SK-N-SH (cell line): ENCODE measurements around the gene ZNF655.

Experiments
- GABPA ChIP-seq: IDR thresholded peaks from 2 replicates; pipeline ENCODE4 v1.4.0; 2012; ENCODE audit warnings: low read depth, mild to moderate bottlenecking
- POLR2AphosphoS5 ChIP-seq: IDR thresholded peaks from 2 replicates; pipeline ENCODE4 v1.6.1; 2012; ENCODE audit warnings: low read depth, low read length
- RAD21 ChIP-seq: IDR thresholded peaks from 2 replicates; pipeline ENCODE4 v1.6.1; 2012; ENCODE audit warnings: mild to moderate bottlenecking, low read length
- RFX5 ChIP-seq: IDR thresholded peaks from 2 replicates; pipeline ENCODE4 v1.6.1; 2012; ENCODE audit warnings: mild to moderate bottlenecking, improper control_type of control experiment, low read length
- SIN3A ChIP-seq: IDR thresholded peaks from 2 replicates; pipeline ENCODE4 v1.6.1; 2012; ENCODE audit warnings: low read depth, mild to moderate bottlenecking, low read length, moderate library complexity, borderline replicate concordance
- TEAD4 ChIP-seq: IDR thresholded peaks from 2 replicates; pipeline ENCODE4 v1.4.0; 2012; ENCODE audit warnings: mild to moderate bottlenecking, borderline replicate concordance; ENCODE audit not compliant: insufficient read depth
- USF1 ChIP-seq: IDR thresholded peaks from 2 replicates; pipeline ENCODE4 v1.4.0; 2012; ENCODE audit warnings: low read depth, borderline replicate concordance
- ZBTB33 ChIP-seq: IDR thresholded peaks from 2 replicates; pipeline ENCODE4 v1.4.0; 2012; ENCODE audit warnings: low read depth, borderline replicate concordance
- TF ChIP-seq, protein P1 (sequence below): fragments of 200-600 bp; sonication (generic); IDR thresholded peaks from 2 replicates; pipeline ENCODE4 v1.6.1; 2017; ENCODE audit warnings: antibody characterized with exemption, mild to moderate bottlenecking, moderate library complexity
- TF ChIP-seq, protein P2 (sequence below): IDR thresholded peaks from 2 replicates; pipeline ENCODE4 v1.4.0; 2012; ENCODE audit warnings: low read depth

- TF ChIP-seq POLR2AphosphoS5 (no peak), RFX5 (no peak), USF1 (no peak), TEAD4 (no peak), ZBTB33 (no peak), GABPA (no peak), SIN3A (no peak), RAD21 (no peak)
- TF ChIP-seq, protein P1, sequence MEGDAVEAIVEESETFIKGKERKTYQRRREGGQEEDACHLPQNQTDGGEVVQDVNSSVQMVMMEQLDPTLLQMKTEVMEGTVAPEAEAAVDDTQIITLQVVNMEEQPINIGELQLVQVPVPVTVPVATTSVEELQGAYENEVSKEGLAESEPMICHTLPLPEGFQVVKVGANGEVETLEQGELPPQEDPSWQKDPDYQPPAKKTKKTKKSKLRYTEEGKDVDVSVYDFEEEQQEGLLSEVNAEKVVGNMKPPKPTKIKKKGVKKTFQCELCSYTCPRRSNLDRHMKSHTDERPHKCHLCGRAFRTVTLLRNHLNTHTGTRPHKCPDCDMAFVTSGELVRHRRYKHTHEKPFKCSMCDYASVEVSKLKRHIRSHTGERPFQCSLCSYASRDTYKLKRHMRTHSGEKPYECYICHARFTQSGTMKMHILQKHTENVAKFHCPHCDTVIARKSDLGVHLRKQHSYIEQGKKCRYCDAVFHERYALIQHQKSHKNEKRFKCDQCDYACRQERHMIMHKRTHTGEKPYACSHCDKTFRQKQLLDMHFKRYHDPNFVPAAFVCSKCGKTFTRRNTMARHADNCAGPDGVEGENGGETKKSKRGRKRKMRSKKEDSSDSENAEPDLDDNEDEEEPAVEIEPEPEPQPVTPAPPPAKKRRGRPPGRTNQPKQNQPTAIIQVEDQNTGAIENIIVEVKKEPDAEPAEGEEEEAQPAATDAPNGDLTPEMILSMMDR, result no peak
- TF ChIP-seq, protein P2, sequence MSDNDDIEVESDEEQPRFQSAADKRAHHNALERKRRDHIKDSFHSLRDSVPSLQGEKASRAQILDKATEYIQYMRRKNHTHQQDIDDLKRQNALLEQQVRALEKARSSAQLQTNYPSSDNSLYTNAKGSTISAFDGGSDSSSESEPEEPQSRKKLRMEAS, result no peak
These were observed 56.1 kb downstream of the ZNF655 start for GRCh38 chr7:99614495-99614894.
